Measurements from ENCODE around the gene BPIFB1. TPM values are rescaled to one million over a fixed set of nuclear protein-coding genes. Genes with fewer than 3 reads are reported as not detected.

Gene BPIFB1
- total and polyA plus RNA-seq, 2 of the 13 experiments (the other 11 are each of a cell fraction or from before 2014, with no cell fraction given): 0.82 to 4.4 TPM

DNA sequence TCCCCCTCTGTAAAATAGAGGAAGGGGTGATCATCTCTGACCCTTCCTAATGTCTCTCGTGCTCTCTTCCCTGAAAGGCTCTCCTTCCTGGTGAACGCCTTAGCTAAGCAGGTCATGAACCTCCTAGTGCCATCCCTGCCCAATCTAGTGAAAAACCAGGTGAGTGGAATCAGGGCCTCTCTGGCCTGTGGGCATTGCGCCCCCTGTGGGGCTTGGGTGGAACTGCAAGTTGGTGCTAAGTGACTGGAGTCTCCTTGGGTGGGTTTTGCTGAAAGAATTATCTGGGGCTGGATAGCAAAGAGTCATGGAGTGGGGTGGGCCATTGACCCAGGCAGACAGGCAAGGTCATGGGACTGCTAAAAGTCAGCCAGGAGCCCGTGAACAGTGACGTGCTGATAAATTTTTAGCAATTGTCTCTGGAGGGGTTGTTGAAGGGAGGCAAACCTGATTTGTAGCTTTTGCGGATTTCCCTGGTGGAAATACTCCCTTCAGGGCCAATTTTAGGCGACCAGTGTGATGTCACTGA, 8.9 kb downstream of the BPIFB1 start (continued):
- TF ChIP-seq, protein P1, sequence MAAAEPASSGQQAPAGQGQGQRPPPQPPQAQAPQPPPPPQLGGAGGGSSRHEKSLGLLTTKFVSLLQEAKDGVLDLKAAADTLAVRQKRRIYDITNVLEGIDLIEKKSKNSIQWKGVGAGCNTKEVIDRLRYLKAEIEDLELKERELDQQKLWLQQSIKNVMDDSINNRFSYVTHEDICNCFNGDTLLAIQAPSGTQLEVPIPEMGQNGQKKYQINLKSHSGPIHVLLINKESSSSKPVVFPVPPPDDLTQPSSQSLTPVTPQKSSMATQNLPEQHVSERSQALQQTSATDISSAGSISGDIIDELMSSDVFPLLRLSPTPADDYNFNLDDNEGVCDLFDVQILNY (CRISPR knock-in tag; conservative IDR thresholded peaks at IDR 0.05): no peak
- TF ChIP-seq GZF1 (CRISPR knock-in tag; IDR thresholded peaks at IDR 0.05): no peak
- no peak for TF ChIP-seq NFYC (CRISPR knock-in tag; IDR thresholded peaks at IDR 0.05)
- TF ChIP-seq, protein P2, sequence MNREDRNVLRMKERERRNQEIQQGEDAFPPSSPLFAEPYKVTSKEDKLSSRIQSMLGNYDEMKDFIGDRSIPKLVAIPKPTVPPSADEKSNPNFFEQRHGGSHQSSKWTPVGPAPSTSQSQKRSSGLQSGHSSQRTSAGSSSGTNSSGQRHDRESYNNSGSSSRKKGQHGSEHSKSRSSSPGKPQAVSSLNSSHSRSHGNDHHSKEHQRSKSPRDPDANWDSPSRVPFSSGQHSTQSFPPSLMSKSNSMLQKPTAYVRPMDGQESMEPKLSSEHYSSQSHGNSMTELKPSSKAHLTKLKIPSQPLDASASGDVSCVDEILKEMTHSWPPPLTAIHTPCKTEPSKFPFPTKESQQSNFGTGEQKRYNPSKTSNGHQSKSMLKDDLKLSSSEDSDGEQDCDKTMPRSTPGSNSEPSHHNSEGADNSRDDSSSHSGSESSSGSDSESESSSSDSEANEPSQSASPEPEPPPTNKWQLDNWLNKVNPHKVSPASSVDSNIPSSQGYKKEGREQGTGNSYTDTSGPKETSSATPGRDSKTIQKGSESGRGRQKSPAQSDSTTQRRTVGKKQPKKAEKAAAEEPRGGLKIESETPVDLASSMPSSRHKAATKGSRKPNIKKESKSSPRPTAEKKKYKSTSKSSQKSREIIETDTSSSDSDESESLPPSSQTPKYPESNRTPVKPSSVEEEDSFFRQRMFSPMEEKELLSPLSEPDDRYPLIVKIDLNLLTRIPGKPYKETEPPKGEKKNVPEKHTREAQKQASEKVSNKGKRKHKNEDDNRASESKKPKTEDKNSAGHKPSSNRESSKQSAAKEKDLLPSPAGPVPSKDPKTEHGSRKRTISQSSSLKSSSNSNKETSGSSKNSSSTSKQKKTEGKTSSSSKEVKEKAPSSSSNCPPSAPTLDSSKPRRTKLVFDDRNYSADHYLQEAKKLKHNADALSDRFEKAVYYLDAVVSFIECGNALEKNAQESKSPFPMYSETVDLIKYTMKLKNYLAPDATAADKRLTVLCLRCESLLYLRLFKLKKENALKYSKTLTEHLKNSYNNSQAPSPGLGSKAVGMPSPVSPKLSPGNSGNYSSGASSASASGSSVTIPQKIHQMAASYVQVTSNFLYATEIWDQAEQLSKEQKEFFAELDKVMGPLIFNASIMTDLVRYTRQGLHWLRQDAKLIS (CRISPR knock-in tag; IDR thresholded peaks at IDR 0.05): no peak
- TF ChIP-seq CC2D1A (CRISPR knock-in tag; IDR thresholded peaks at IDR 0.05): no peak
- TF ChIP-seq ZNF616 (CRISPR knock-in tag; IDR thresholded peaks at IDR 0.05; ENCODE audit: low read depth): no peak
- TF ChIP-seq PRPF4 (IDR thresholded peaks at IDR 0.05; ENCODE audit: low read depth, low read length, poor library complexity, severe bottlenecking): no peak
- TF ChIP-seq HNF4G (IDR thresholded peaks at IDR 0.05; ENCODE audit: borderline replicate concordance, low read depth, low read length): no peak
- no peak for TF ChIP-seq HNF4G (CRISPR knock-in tag; IDR thresholded peaks at IDR 0.05; ENCODE audit: borderline replicate concordance, low read depth)
- peak; percentile 89 for TF ChIP-seq RAD21 (CRISPR knock-in tag; IDR thresholded peaks at IDR 0.05)
- TF ChIP-seq ZSCAN12 (CRISPR knock-in tag; IDR thresholded peaks at IDR 0.05): no peak
- TF ChIP-seq CBFB (CRISPR knock-in tag; IDR thresholded peaks at IDR 0.05): peak; percentile 60; the same call in 1 of the 2 replicates
- no peak for TF ChIP-seq ZNF75D (CRISPR knock-in tag; IDR thresholded peaks at IDR 0.05; ENCODE audit: borderline replicate concordance)
- TF ChIP-seq, protein P3, sequence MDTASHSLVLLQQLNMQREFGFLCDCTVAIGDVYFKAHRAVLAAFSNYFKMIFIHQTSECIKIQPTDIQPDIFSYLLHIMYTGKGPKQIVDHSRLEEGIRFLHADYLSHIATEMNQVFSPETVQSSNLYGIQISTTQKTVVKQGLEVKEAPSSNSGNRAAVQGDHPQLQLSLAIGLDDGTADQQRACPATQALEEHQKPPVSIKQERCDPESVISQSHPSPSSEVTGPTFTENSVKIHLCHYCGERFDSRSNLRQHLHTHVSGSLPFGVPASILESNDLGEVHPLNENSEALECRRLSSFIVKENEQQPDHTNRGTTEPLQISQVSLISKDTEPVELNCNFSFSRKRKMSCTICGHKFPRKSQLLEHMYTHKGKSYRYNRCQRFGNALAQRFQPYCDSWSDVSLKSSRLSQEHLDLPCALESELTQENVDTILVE (CRISPR knock-in tag; IDR thresholded peaks at IDR 0.05): 0 out of 2 replicates have a peak, but pooled peaks have one; percentile 72
- TF ChIP-seq, protein P4, sequence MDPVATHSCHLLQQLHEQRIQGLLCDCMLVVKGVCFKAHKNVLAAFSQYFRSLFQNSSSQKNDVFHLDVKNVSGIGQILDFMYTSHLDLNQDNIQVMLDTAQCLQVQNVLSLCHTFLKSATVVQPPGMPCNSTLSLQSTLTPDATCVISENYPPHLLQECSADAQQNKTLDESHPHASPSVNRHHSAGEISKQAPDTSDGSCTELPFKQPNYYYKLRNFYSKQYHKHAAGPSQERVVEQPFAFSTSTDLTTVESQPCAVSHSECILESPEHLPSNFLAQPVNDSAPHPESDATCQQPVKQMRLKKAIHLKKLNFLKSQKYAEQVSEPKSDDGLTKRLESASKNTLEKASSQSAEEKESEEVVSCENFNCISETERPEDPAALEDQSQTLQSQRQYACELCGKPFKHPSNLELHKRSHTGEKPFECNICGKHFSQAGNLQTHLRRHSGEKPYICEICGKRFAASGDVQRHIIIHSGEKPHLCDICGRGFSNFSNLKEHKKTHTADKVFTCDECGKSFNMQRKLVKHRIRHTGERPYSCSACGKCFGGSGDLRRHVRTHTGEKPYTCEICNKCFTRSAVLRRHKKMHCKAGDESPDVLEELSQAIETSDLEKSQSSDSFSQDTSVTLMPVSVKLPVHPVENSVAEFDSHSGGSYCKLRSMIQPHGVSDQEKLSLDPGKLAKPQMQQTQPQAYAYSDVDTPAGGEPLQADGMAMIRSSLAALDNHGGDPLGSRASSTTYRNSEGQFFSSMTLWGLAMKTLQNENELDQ (CRISPR knock-in tag; IDR thresholded peaks at IDR 0.05; ENCODE audit: borderline replicate concordance): peak; percentile 79; the same call in 1 of the 2 replicates
- TF ChIP-seq, protein P5, sequence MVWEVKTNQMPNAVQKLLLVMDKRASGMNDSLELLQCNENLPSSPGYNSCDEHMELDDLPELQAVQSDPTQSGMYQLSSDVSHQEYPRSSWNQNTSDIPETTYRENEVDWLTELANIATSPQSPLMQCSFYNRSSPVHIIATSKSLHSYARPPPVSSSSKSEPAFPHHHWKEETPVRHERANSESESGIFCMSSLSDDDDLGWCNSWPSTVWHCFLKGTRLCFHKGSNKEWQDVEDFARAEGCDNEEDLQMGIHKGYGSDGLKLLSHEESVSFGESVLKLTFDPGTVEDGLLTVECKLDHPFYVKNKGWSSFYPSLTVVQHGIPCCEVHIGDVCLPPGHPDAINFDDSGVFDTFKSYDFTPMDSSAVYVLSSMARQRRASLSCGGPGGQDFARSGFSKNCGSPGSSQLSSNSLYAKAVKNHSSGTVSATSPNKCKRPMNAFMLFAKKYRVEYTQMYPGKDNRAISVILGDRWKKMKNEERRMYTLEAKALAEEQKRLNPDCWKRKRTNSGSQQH (CRISPR knock-in tag; IDR thresholded peaks at IDR 0.05; ENCODE audit: low read depth): no peak
- no peak for TF ChIP-seq HNRNPUL1 (IDR thresholded peaks at IDR 0.05; ENCODE audit: low read depth, low read length)
- TF ChIP-seq CHCHD3 (CRISPR knock-in tag; IDR thresholded peaks at IDR 0.05): 0 out of 2 replicates have a peak, but pooled peaks have one; percentile 61
- no peak for TF ChIP-seq ZNF775 (CRISPR knock-in tag; IDR thresholded peaks at IDR 0.05; ENCODE audit: borderline replicate concordance)
- no peak for TF ChIP-seq ZBTB3 (CRISPR knock-in tag; IDR thresholded peaks at IDR 0.05; ENCODE audit: borderline replicate concordance, low read depth)
- TF ChIP-seq NFATC3 (CRISPR knock-in tag; IDR thresholded peaks at IDR 0.05): no peak

Measured in HepG2 (cell line).